Common myeloid progenitor, CD34-positive (primary cell): ENCODE results near the gene CAPNS2.

Experiments
- CTCF ChIA-PET: fragments of 350-600 bp; sonication (Branson Sonifier 250); formaldehyde crosslinking; loops from one replicate; lab custom pipeline; 2021; ENCODE audit warnings: antibody characterized with exemption; lab: Charles Lee
- POLR2A ChIA-PET: fragments of 350-600 bp; sonication (Branson Sonifier 250); formaldehyde crosslinking; loops from one replicate; lab custom pipeline; 2021; ENCODE audit warnings: antibody characterized with exemption; lab: Charles Lee
- DNase-seq, 3 donors: peaks; one replicate each; pipeline versions ENCODE4 v3.0.0 to v3.0.0-alpha.2; 2013
- H3K27ac ChIP-seq, 2 experiments: 1 replicate in 1 of 2; 2 replicates in 1 of 2; pipeline ENCODE4 v1.7.0; 2013; ENCODE audit warnings: inconsistent platforms in 2 of 2, low read length in 2 of 2, mild to moderate bottlenecking in 2 of 2, low read depth in 1 of 2, moderate library complexity in 1 of 2; ENCODE audit not compliant: severe bottlenecking in 2 of 2, insufficient read depth in 1 of 2, poor library complexity in 1 of 2
- H3K27me3 ChIP-seq, 5 experiments: replicated peaks in 2 of 5; 1 replicate in 3 of 5; 2 replicates in 2 of 5; pipeline versions ENCODE4 v1.6.1 to v1.7.0; 2013; ENCODE audit warnings: low read length in 4 of 5, mild to moderate bottlenecking in 2 of 5, moderate library complexity in 2 of 5, inconsistent platforms in 1 of 5; ENCODE audit not compliant: insufficient read depth in 5 of 5, control insufficient read depth in 4 of 5
- H3K36me3 ChIP-seq, 4 experiments: 1 replicate in 2 of 4; 2 replicates in 2 of 4; pipeline versions ENCODE4 v1.6.1 to v1.7.0; 2013; ENCODE audit warnings: low read length in 3 of 4, control low read depth in 1 of 4, mild to moderate bottlenecking in 1 of 4; ENCODE audit not compliant: control insufficient read depth in 4 of 4, insufficient read depth in 4 of 4
- H3K4me1 ChIP-seq, 4 experiments: 1 replicate in 3 of 4; 2 replicates in 1 of 4; pipeline versions ENCODE4 v1.6.1 to v1.7.1; 2013; ENCODE audit warnings: low read length in 3 of 4, mild to moderate bottlenecking in 3 of 4, control low read depth in 1 of 4, inconsistent platforms in 1 of 4, moderate library complexity in 1 of 4; ENCODE audit not compliant: control insufficient read depth in 4 of 4, insufficient read depth in 4 of 4; ENCODE audit errors: control extremely low read depth in 1 of 4
- H3K4me3 ChIP-seq, 7 experiments: 1 replicate in 4 of 7; 2 replicates in 3 of 7; pipeline versions ENCODE4 v1.5.1 to v1.7.0; 2013; ENCODE audit warnings: mild to moderate bottlenecking in 7 of 7, low read length in 6 of 7, moderate library complexity in 6 of 7, inconsistent platforms in 2 of 7, low read depth in 2 of 7, control low read depth in 1 of 7; ENCODE audit not compliant: insufficient read depth in 4 of 7, control insufficient read depth in 1 of 7; ENCODE audit errors: extremely low read depth in 1 of 7
- H3K9me3 ChIP-seq, 5 experiments: 1 replicate in 4 of 5; 2 replicates in 1 of 5; pipeline versions ENCODE4 v1.6.1 to v1.7.1; 2013; ENCODE audit warnings: low read length in 4 of 5, mild to moderate bottlenecking in 2 of 5, inconsistent platforms in 1 of 5, low read depth in 1 of 5, moderate library complexity in 1 of 5; ENCODE audit not compliant: control insufficient read depth in 4 of 5, insufficient read depth in 2 of 5; ENCODE audit errors: control extremely low read depth in 1 of 5
- WGBS: methylation state at CpG from one replicate; pipeline ENCODE4 v1.1.5; 2013; ENCODE audit not compliant: insufficient coverage; 5-methylcytosine and 5-hydroxymethylcytosine counted together

CAPNS2 gene

DNA sequence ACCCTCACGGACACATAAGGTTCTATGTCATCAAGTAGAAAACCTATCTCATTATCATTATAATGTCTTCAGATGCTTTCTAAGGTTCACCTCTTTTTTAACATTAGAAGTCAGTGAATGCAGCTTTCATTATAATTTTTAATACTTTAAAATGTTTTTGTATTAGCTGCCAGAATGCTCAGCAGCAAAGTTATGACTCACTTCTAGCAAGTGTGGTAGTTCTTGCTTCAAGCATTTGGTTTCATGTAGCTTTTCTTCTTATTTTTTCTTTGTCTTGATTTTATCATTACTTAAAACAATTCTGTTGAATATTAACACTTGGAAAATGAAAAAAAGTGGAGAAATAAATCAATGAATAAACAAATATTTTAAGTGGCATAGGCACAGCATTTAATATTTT, 34.3 kb upstream of the CAPNS2 start:
- CTCF ChIA-PET = interaction anchor here (1.3 to 3.6 kb wide), 4 partner anchors 31 to 170 kb away, joined by 3 to 17 read pairs (median 6); no protein-coding TSS in a partner anchor
- Histone ChIP-seq H3K9me3 (no peaks in the 10 kb centered on the region), H3K36me3 (peaks cover 13 to 57% (median 35%) of the 10 kb centered on the region in 4 experiments), H3K27ac (no peak overlapping the region), H3K4me1 (peaks cover 0 to 10% (median 2%) of the 10 kb centered on the region in 4 experiments), H3K4me3 (no peak overlapping the region), H3K27me3 (no peaks in the 10 kb centered on the region)
- POLR2A ChIA-PET = no interaction called here
- whole genome bisulfite sequencing = no CpG with 5 or more reads among the region's 1 CpG
- DNase-seq = no peak

GRCh38 chr16:55534756-55535155, 31.7 kb upstream of the CAPNS2 start:
- H3K4me3 ChIP-seq = no peak overlapping the region
- CTCF ChIA-PET = interaction anchor here (0.7 to 2.6 kb wide), 5 partner anchors 9 to 170 kb away, joined by 3 to 8 read pairs (median 3); no protein-coding TSS in a partner anchor
- WGBS = 100% methylated on average over 2 of the region's 2 CpGs
- H3K36me3 ChIP-seq = peaks cover 19 to 53% (median 27%) of the 10 kb centered on the region in 4 experiments
- H3K9me3 ChIP-seq = no peaks in the 10 kb centered on the region
- no peak overlapping the region for H3K27ac ChIP-seq
- POLR2A ChIA-PET = no interaction called here
- peaks cover 0 to 23% (median 10%) of the 10 kb centered on the region in 4 experiments for H3K4me1 ChIP-seq
- H3K27me3 ChIP-seq = no peaks in the 10 kb centered on the region
- no peak for DNase-seq

GRCh38 chr16:55539049-55539448, 27.4 kb upstream of the CAPNS2 start:
- Histone ChIP-seq H3K4me1 (peaks cover 0 to 27% (median 10%) of the 10 kb centered on the region in 4 experiments), H3K27ac (peak overlapping the region in 1 of 2 experiments; percentile 54), H3K27me3 (no peaks in the 10 kb centered on the region), H3K36me3 (peaks cover 0 to 43% (median 20%) of the 10 kb centered on the region in 4 experiments), H3K9me3 (no peaks in the 10 kb centered on the region), H3K4me3 (peak overlapping the region in 1 of 7 experiments; percentile 15)
- CTCF ChIA-PET = interaction anchor here (0.5 to 3.6 kb wide), 10 partner anchors 10 to 343 kb away, joined by 3 to 25 read pairs (median 4); no protein-coding TSS in a partner anchor
- POLR2A ChIA-PET = interaction anchor here (1.0 kb wide), 1 partner anchor 29 kb away, joined by 3 read pairs; no protein-coding TSS in a partner anchor
- no CpG with 5 or more reads among the region's 5 CpGs for WGBS
- peak; percentile 31 to 71 (median 68) for DNase-seq

GRCh38 chr16:55539488-55539887, 27.0 kb upstream of the CAPNS2 start:
- H3K27ac ChIP-seq = no peak overlapping the region
- H3K9me3 ChIP-seq = no peaks in the 10 kb centered on the region
- H3K4me3 ChIP-seq = no peak overlapping the region
- WGBS = 60% methylated on average over 1 of the region's 1 CpG
- H3K27me3 ChIP-seq = no peaks in the 10 kb centered on the region
- DNase-seq = peak in 2 of 3 donors; percentile 9 to 13
- ChIA-PET POLR2A (no interaction called here), CTCF (interaction anchor here (1.1 to 3.1 kb wide), 4 partner anchors 9 to 162 kb away, joined by 4 to 20 read pairs (median 5); no protein-coding TSS in a partner anchor)
- H3K36me3 ChIP-seq = peaks cover 0 to 46% (median 22%) of the 10 kb centered on the region in 4 experiments
- peaks cover 0 to 27% (median 10%) of the 10 kb centered on the region in 4 experiments for H3K4me1 ChIP-seq

DNA sequence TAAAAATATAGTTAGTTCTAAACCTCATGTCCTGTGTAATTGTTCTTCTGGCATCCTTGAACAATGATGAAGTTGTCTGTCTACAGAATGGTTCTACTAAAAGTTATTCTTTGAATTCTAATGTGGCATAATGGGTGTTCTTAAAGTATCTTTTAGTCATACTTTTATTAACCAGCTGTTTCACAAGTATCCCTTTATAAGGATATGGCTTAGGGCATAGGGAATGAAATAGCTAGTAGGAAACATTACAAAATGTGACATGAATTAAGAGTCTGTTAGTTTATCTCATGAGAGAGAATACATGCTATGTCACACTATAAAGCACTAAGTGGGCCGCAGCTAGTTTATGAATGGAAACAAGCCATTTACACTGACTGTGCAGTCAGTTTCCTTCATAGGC, 26.3 kb upstream of the CAPNS2 start:
- ChIA-PET POLR2A (interaction anchor here (0.5 kb wide), 1 partner anchor 1715 kb away, joined by 3 read pairs; no protein-coding TSS in a partner anchor), CTCF (interaction anchor here (1.4 to 3.0 kb wide), 5 partner anchors 12 to 76 kb away, joined by 3 to 28 read pairs (median 9); no protein-coding TSS in a partner anchor)
- H3K27ac ChIP-seq = no peak overlapping the region
- no peak overlapping the region for H3K4me3 ChIP-seq
- DNase-seq = no peak
- no peaks in the 10 kb centered on the region for H3K9me3 ChIP-seq
- peaks cover 0 to 27% (median 10%) of the 10 kb centered on the region in 4 experiments for H3K4me1 ChIP-seq
- H3K27me3 ChIP-seq = no peaks in the 10 kb centered on the region
- H3K36me3 ChIP-seq = peaks cover 0 to 44% (median 22%) of the 10 kb centered on the region in 4 experiments
- 86% methylated on average over 1 of the region's 1 CpG for WGBS

DNA sequence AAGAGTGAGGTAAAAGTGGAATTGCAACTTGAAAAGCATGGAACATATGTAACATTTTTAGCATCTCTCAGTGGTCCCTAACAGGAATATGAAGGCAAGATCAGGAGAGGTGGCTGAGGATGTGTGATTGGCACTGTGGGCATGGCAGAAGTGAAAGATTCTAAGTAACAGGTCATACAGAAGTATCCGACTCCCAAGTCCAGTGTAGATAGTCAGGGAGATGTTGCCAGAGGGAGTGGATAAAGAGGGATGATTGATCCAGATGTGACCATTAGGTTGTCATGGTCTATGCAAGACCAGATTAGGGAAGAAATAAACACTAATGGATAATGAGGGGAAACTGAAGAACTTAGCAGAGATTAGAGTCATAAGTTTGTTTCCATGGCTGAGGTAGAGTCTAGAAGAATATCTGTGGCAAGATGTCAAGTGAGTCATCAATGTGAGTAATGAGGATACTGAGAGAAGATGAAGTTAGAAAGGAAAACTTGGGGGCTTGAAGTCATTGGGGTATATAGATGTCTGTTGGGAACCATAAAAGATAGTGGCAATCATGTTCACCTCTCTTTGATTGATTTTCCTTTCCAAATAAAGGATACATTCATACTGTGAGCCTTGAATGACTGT, 23.9 kb upstream of the CAPNS2 start:
- Histone ChIP-seq H3K4me1 (peaks cover 0 to 18% (median 8%) of the 10 kb centered on the region in 4 experiments), H3K27ac (no peak overlapping the region), H3K36me3 (peaks cover 3 to 53% (median 26%) of the 10 kb centered on the region in 4 experiments), H3K9me3 (no peaks in the 10 kb centered on the region), H3K27me3 (no peaks in the 10 kb centered on the region), H3K4me3 (no peak overlapping the region)
- POLR2A ChIA-PET = no interaction called here
- peak in 2 of 3 donors; percentile 44 to 51 for DNase-seq
- WGBS = 100% methylated on average over 1 of the region's 1 CpG
- CTCF ChIA-PET = interaction anchor here (0.9 to 3.0 kb wide), 7 partner anchors 15 to 78 kb away, joined by 3 to 28 read pairs (median 5); no protein-coding TSS in a partner anchor
